Frontal cortex (tissue), 4 donors: Measurements from ENCODE around the gene DCUN1D4. TPM values are rescaled to one million over a fixed set of nuclear protein-coding genes. Genes with fewer than 3 reads are reported as not detected.

Experiments used
- DNase-seq, 2 donors: peaks; one replicate each; pipeline ENCODE4 v3.0.0; 2012; ENCODE audit warnings: low spot score in 2 of 2
- FAIRE-seq: peaks from 2 replicates; lab custom pipeline; 2012; peaks lifted over from hg19 to GRCh38; lab: Jason Lieb, UNC
- total RNA-seq: library from RNA; depleted of rRNA; stranded (reverse); fragments of >200 nt; gene quantifications from one replicate; pipeline ENCODE4 v1.2.3, GENCODE V29; 2014
- donor health status: control.
- donor health status: control.
- donor health status: control.

DCUN1D4 gene
- total RNA-seq, 1 donor from 2014 or later, result 124 TPM

- DNase-seq (no peak), FAIRE-seq (no peak)
These were observed 99.9 kb downstream of the DCUN1D4 start for GRCh38 chr4:51942833-51943215.

GRCh38 chr4:51943221-51943620 is 100.3 kb downstream of the DCUN1D4 start:
- DNase-seq (no peak), FAIRE-seq (no peak)

GRCh38 chr4:51958199-51958968 is 115.4 kb downstream of the DCUN1D4 start:
- DNase-seq (no peak), FAIRE-seq (no peak)

- FAIRE-seq, result no peak
- no peak for DNase-seq
These were observed 117.5 kb downstream of the DCUN1D4 start for GRCh38 chr4:51960486-51960885.

- FAIRE-seq (no peak), DNase-seq (no peak)
These were observed 121.0 kb downstream of the DCUN1D4 start for GRCh38 chr4:51963841-51964517.

- DNase-seq, result no peak
- FAIRE-seq, result no peak
These were observed 122.9 kb downstream of the DCUN1D4 start for GRCh38 chr4:51965862-51966261.

Other genes starting within 250 kb of the DCUN1D4 start
- 0.41 TPM for gene LRRC66, start 177.2 kb downstream of the DCUN1D4 start, total RNA-seq
- gene SGCB, start 195.1 kb downstream of the DCUN1D4 start, total RNA-seq, result 66.0 TPM
- 1.2 TPM for gene SPATA18, start 208.2 kb downstream of the DCUN1D4 start, total RNA-seq